Epithelial cell of prostate (primary cell): Measurements from ENCODE around the gene SSBP4.

Experiments used
- DNase-seq: peaks from one replicate; pipeline ENCODE4 v3.0.0-alpha.2; 2011; ENCODE audit warnings: low read depth, low spot score
- H3K27ac ChIP-seq: fragments of 450-650 bp; 2 replicates; pipeline ENCODE4 v1.5.1; 2017; ENCODE audit warnings: mild to moderate bottlenecking

Gene SSBP4

GRCh38 chr19:18431351-18432197 is 12.4 kb downstream of the SSBP4 start:
- DNase-seq: no peak
- H3K27ac ChIP-seq: no peak overlapping the region

- no peak for DNase-seq
- H3K27ac ChIP-seq: no peak overlapping the region
Measured at GRCh38 chr19:18432275-18433014, 13.2 kb downstream of the SSBP4 start.

- H3K27ac ChIP-seq: no peak overlapping the region
- DNase-seq: no peak
Measured at GRCh38 chr19:18433015-18433691, 14.0 kb downstream of the SSBP4 start.

- no peak for DNase-seq
- H3K27ac ChIP-seq: no peak overlapping the region
Measured at GRCh38 chr19:18433735-18434398, 14.7 kb downstream of the SSBP4 start.

- no peak for DNase-seq
- no peak overlapping the region for H3K27ac ChIP-seq
Measured at GRCh38 chr19:18434411-18435175, 15.4 kb downstream of the SSBP4 start.

- H3K27ac ChIP-seq: no peak overlapping the region
- no peak for DNase-seq
Measured at GRCh38 chr19:18435178-18435841, 16.1 kb downstream of the SSBP4 start.

- DNase-seq: no peak
- H3K27ac ChIP-seq: no peak overlapping the region
Measured at GRCh38 chr19:18435842-18436670, 16.9 kb downstream of the SSBP4 start.

- no peak overlapping the region for H3K27ac ChIP-seq
- DNase-seq: no peak
Measured at GRCh38 chr19:18436671-18437490, 17.7 kb downstream of the SSBP4 start.

- no peak for DNase-seq
- peak within 1 kb of the TSS; percentile 50 for H3K27ac ChIP-seq
Measured at GRCh38 chr19:18437491-18438330, 18.5 kb downstream of the SSBP4 start, which contains the start of gene ISYNA1. TSS of gene ISYNA1 (minus strand) at chr19:18438133. CDS start at chr19:18437979, 154 bp downstream.

- DNase-seq: no peak
- peak overlapping the region; percentile 50 for H3K27ac ChIP-seq
Measured at GRCh38 chr19:18438331-18439024, 19.3 kb downstream of the SSBP4 start.

GRCh38 chr19:18439025-18439909 is 20.1 kb downstream of the SSBP4 start:
- H3K27ac ChIP-seq: peak overlapping the region; percentile 50

GRCh38 chr19:18439910-18440237 is 20.7 kb downstream of the SSBP4 start:
- no peak for DNase-seq
- H3K27ac ChIP-seq: peak overlapping the region; percentile 50

More at GRCh38 chr19:18439025-18439909, 20.1 kb downstream of the SSBP4 start:
- DNase-seq: no peak

- DNase-seq: no peak
- H3K27ac ChIP-seq: no peak overlapping the region
Measured at GRCh38 chr19:18440415-18440877, 21.2 kb downstream of the SSBP4 start.

GRCh38 chr19:18440936-18441803 is 22.0 kb downstream of the SSBP4 start:
- no peak for DNase-seq
- H3K27ac ChIP-seq: no peak overlapping the region
